ENCODE results near the gene ZIC4.

DNA sequence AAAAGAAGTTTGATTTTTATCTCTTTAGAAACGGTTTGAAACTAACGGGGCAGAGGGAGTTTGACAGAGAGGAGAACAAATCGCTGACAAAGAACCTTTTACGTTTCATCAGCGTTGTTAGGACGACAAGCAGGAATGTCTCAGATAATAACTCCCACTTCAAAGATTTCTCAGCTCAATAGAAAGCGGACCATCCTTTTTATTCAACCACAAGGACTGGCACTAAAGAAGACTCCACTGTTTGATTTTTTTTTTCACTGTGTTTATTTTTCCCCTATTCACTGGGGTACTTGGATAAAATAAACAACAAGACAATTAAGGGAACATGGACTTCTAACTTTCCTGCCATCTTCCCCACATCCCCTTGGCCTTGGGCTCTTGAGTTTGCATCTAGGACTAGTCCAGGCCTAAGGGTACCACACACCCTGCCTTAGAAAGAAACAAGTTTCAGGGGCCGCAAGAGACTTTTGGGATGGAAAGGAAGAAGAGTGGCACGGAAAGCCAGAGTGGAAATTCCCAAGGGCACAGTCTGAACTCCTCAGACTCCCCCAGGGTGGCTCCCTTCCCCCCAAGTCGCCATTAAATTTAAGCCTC, 19.0 kb downstream of the ZIC4 start:
- TF ChIP-seq, protein P1, sequence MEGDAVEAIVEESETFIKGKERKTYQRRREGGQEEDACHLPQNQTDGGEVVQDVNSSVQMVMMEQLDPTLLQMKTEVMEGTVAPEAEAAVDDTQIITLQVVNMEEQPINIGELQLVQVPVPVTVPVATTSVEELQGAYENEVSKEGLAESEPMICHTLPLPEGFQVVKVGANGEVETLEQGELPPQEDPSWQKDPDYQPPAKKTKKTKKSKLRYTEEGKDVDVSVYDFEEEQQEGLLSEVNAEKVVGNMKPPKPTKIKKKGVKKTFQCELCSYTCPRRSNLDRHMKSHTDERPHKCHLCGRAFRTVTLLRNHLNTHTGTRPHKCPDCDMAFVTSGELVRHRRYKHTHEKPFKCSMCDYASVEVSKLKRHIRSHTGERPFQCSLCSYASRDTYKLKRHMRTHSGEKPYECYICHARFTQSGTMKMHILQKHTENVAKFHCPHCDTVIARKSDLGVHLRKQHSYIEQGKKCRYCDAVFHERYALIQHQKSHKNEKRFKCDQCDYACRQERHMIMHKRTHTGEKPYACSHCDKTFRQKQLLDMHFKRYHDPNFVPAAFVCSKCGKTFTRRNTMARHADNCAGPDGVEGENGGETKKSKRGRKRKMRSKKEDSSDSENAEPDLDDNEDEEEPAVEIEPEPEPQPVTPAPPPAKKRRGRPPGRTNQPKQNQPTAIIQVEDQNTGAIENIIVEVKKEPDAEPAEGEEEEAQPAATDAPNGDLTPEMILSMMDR (IDR thresholded peaks at IDR 0.05; ENCODE audit: poor library complexity) = no peak
- no peak for TF ChIP-seq EZH2 (IDR thresholded peaks at IDR 0.05; ENCODE audit: borderline replicate concordance)
- TF ChIP-seq EZH2phosphoT487 (IDR thresholded peaks at IDR 0.05; ENCODE audit: low read depth, severe bottlenecking, unreplicated experiment) = no peak
